Activated CD4-positive, CD25-positive, alpha-beta regulatory T cell treated with anti-CD3 and anti-CD28 coated beads, Interleukin-2, amount 50 U/mL, for 16 hours (primary cell): ENCODE data around the gene MSX2.

Experiments used
- DNase-seq: peaks from one replicate; pipeline ENCODE4 v3.0.0-alpha.2; 2020; ENCODE audit warnings: low read depth, low spot score

MSX2 gene

GRCh38 chr5:174773371-174773770 lies 49.0 kb downstream of the MSX2 start:
- no peak for DNase-seq

GRCh38 chr5:174775081-174775480 lies 50.7 kb downstream of the MSX2 start:
- DNase-seq: no peak

- no peak for DNase-seq
Observed at GRCh38 chr5:174777111-174777510, 52.7 kb downstream of the MSX2 start.

GRCh38 chr5:174777583-174777982 lies 53.2 kb downstream of the MSX2 start:
- DNase-seq: no peak
